Measurements from ENCODE around the gene ZNF575. TPM values are rescaled to one million over a fixed set of nuclear protein-coding genes. Genes with fewer than 3 reads are reported as not detected.

ZNF575 gene
- total and polyA plus RNA-seq, 2 experiments from 2014 or later = 3.1 TPM; not detected in 1

- Histone ChIP-seq H3K79me2 (peaks cover 2% of the 10 kb centered on the region), H3K27me3 (no peaks in the 10 kb centered on the region), H3K9me2 (replicated peaks; ENCODE audit: insufficient read depth) (no peaks in the 10 kb centered on the region), H3K4me3 (no peak overlapping the region), H3K36me3 (replicated peaks; ENCODE audit: insufficient read depth, low read depth) (no peaks in the 10 kb centered on the region), H3K27ac (no peak overlapping the region), H3K4me2 (no peak overlapping the region), H4K20me1 (ENCODE audit: insufficient read depth, poor library complexity, severe bottlenecking) (no peaks in the 10 kb centered on the region), H3K4me1 (ENCODE audit: insufficient read depth) (peaks cover 17% of the 10 kb centered on the region), H3K9me3 (ENCODE audit: low read depth) (no peaks in the 10 kb centered on the region), H2AFZ (no peak overlapping the region)
- DNase-seq (ENCODE audit: low spot score) = no peak
- WGBS (ENCODE audit: low lambda C conversion rate, missing lambda C conversion rate) = 96% methylated on average over 7 of the region's 7 CpGs
- TF ChIP-seq CTCF (IDR thresholded peaks at IDR 0.05; ENCODE audit: poor library complexity) (no peak), EZH2 (IDR thresholded peaks at IDR 0.05; ENCODE audit: borderline replicate concordance) (no peak), EZH2phosphoT487 (IDR thresholded peaks at IDR 0.05; ENCODE audit: low read depth, severe bottlenecking, unreplicated experiment) (no peak)
Observed at GRCh38 chr19:43496960-43497359, 36.0 kb upstream of the ZNF575 start.

- Histone ChIP-seq H3K36me3 (replicated peaks; ENCODE audit: insufficient read depth, low read depth) (no peaks in the 10 kb centered on the region), H3K79me2 (peaks cover 12% of the 10 kb centered on the region), H3K4me1 (ENCODE audit: insufficient read depth) (peaks cover 23% of the 10 kb centered on the region), H3K9me2 (replicated peaks; ENCODE audit: insufficient read depth) (no peaks in the 10 kb centered on the region), H2AFZ (no peak overlapping the region), H3K4me3 (no peak overlapping the region), H3K27me3 (no peaks in the 10 kb centered on the region), H3K9me3 (ENCODE audit: low read depth) (no peaks in the 10 kb centered on the region), H3K27ac (peak overlapping the region; percentile 70), H4K20me1 (ENCODE audit: insufficient read depth, poor library complexity, severe bottlenecking) (no peaks in the 10 kb centered on the region), H3K4me2 (no peak overlapping the region)
- TF ChIP-seq EZH2phosphoT487 (IDR thresholded peaks at IDR 0.05; ENCODE audit: low read depth, severe bottlenecking, unreplicated experiment) (no peak), CTCF (IDR thresholded peaks at IDR 0.05; ENCODE audit: poor library complexity) (no peak), EZH2 (IDR thresholded peaks at IDR 0.05; ENCODE audit: borderline replicate concordance) (no peak)
- DNase-seq (ENCODE audit: low spot score) = no peak
- WGBS (ENCODE audit: low lambda C conversion rate, missing lambda C conversion rate) = 89% methylated on average over 5 of the region's 5 CpGs
Observed at GRCh38 chr19:43498233-43498842, 34.6 kb upstream of the ZNF575 start.

DNA sequence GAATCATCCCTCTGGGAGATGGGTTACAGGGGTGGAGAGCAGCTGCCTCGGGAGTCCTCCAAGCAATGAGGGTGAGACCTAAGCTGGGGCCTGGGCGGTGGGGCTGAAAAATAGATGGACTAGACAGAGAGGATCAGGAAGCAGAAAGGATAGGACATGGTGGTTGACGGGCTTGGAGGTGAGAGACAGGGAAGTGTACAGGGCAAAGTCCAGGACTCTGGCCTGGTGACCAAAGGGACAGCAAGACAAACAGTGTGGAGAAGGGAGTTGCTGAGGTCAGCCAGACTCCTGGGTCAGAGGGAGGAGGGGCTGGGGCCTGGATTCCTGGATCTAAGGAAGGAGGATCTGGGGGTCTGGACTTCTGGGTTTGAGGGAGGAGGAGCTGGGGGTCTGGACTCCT lies 33.9 kb upstream of the ZNF575 start:
- peak; percentile 58 for DNase-seq (ENCODE audit: low spot score)
- no peak for TF ChIP-seq CTCF (IDR thresholded peaks at IDR 0.05; ENCODE audit: poor library complexity)
- TF ChIP-seq EZH2phosphoT487 (IDR thresholded peaks at IDR 0.05; ENCODE audit: low read depth, severe bottlenecking, unreplicated experiment) = no peak
- no peak for TF ChIP-seq EZH2 (IDR thresholded peaks at IDR 0.05; ENCODE audit: borderline replicate concordance)
- H3K4me2 ChIP-seq = no peak overlapping the region
- H4K20me1 ChIP-seq (ENCODE audit: insufficient read depth, poor library complexity, severe bottlenecking) = no peaks in the 10 kb centered on the region
- peak overlapping the region; percentile 70 for H3K27ac ChIP-seq
- H3K27me3 ChIP-seq = no peaks in the 10 kb centered on the region
- H3K4me3 ChIP-seq = no peak overlapping the region
- H2AFZ ChIP-seq = no peak overlapping the region
- no peaks in the 10 kb centered on the region for H3K9me2 ChIP-seq (replicated peaks; ENCODE audit: insufficient read depth)
- no peaks in the 10 kb centered on the region for H3K9me3 ChIP-seq (ENCODE audit: low read depth)
- H3K36me3 ChIP-seq (replicated peaks; ENCODE audit: insufficient read depth, low read depth) = no peaks in the 10 kb centered on the region
- peaks cover 12% of the 10 kb centered on the region for H3K79me2 ChIP-seq
- WGBS (ENCODE audit: low lambda C conversion rate, missing lambda C conversion rate) = 78% methylated on average over 3 of the region's 3 CpGs
- H3K4me1 ChIP-seq (ENCODE audit: insufficient read depth) = peaks cover 23% of the 10 kb centered on the region
